Glutamatergic neuron (in vitro differentiated cells): ENCODE results near the gene BTG2. TPM values are rescaled to one million over a fixed set of nuclear protein-coding genes. Genes with fewer than 3 reads are reported as not detected.
A peak's percentile ranks its signal among the peaks of the same experiment; 100 is the strongest.

Experiments
- DNase-seq: peaks from one replicate; pipeline ENCODE4 v3.0.0; 2022
- H3K27ac Mint-ChIP-seq: one replicate; pipeline ENCODE4 v1.8.0; 2020; ENCODE audit warnings: mild to moderate bottlenecking, mixed read lengths, inconsistent platforms; ENCODE audit not compliant: unreplicated experiment
- H3K27me3 Mint-ChIP-seq: one replicate; pipeline ENCODE4 v1.8.0; 2020; ENCODE audit warnings: mild to moderate bottlenecking, moderate library complexity, mixed read lengths, inconsistent platforms; ENCODE audit not compliant: unreplicated experiment
- H3K36me3 Mint-ChIP-seq: one replicate; pipeline ENCODE4 v1.8.0; 2020; ENCODE audit warnings: mild to moderate bottlenecking, mixed read lengths, inconsistent platforms; ENCODE audit not compliant: unreplicated experiment
- H3K4me1 Mint-ChIP-seq: one replicate; pipeline ENCODE4 v1.8.0; 2020; ENCODE audit warnings: mild to moderate bottlenecking, low read depth, mixed read lengths, inconsistent platforms; ENCODE audit not compliant: unreplicated experiment
- H3K4me3 Mint-ChIP-seq: one replicate; pipeline ENCODE4 v1.8.0; 2020; ENCODE audit warnings: mild to moderate bottlenecking, mixed read lengths, inconsistent platforms; ENCODE audit not compliant: unreplicated experiment
- H3K9me3 Mint-ChIP-seq: one replicate; pipeline ENCODE4 v1.8.0; 2020; ENCODE audit warnings: mild to moderate bottlenecking, moderate library complexity, mixed read lengths, inconsistent platforms; ENCODE audit not compliant: unreplicated experiment
- CTCF ChIP-seq: fragments of 200-600 bp; sonication (generic); IDR thresholded peaks from one replicate; pipeline ENCODE4 v1.5.0; 2021; ENCODE audit not compliant: partially characterized antibody, unreplicated experiment
- total RNA-seq: library from RNA; stranded (reverse); fragmentation: NEBNext Ultra II Directional; extraction: Animal tissue kit (Norgen Biotek cat#: 25700); gene quantifications from one replicate; pipeline ENCODE4 v1.2.1, GENCODE V29; 2021; ENCODE audit not compliant: unreplicated experiment

The BTG2 gene
- total RNA-seq, 1 donor from 2014 or later, result 88.6 TPM

- no peaks in the 10 kb centered on the region for H3K36me3 Mint-ChIP-seq
- H3K27ac Mint-ChIP-seq, result no peak overlapping the region
- peaks cover 4% of the 10 kb centered on the region for H3K9me3 Mint-ChIP-seq
- H3K4me1 Mint-ChIP-seq, result peaks cover 25% of the 10 kb centered on the region
- H3K4me3 Mint-ChIP-seq, result no peak overlapping the region
- DNase-seq, result no peak
- H3K27me3 Mint-ChIP-seq, result no peaks in the 10 kb centered on the region
- TF ChIP-seq CTCF, result no peak
These were observed 12.9 kb downstream of the BTG2 start for GRCh38 chr1:203318229-203318517.

- no peak for DNase-seq
- no peak for TF ChIP-seq CTCF
- Mint-ChIP-seq H3K4me1 (peaks cover 48% of the 10 kb centered on the region), H3K27me3 (peaks cover 7% of the 10 kb centered on the region), H3K9me3 (peaks cover 5% of the 10 kb centered on the region), H3K27ac (peak overlapping the region; percentile 60), H3K36me3 (no peaks in the 10 kb centered on the region), H3K4me3 (peak overlapping the region; percentile 43)
These were observed 15.4 kb downstream of the BTG2 start for GRCh38 chr1:203320591-203321272.

GRCh38 chr1:203321273-203322052, 16.1 kb downstream of the BTG2 start:
- H3K27ac Mint-ChIP-seq, result peak overlapping the region; percentile 62
- H3K36me3 Mint-ChIP-seq, result no peaks in the 10 kb centered on the region
- DNase-seq, result no peak
- H3K4me1 Mint-ChIP-seq, result peaks cover 55% of the 10 kb centered on the region
- peaks cover 11% of the 10 kb centered on the region for H3K9me3 Mint-ChIP-seq
- H3K4me3 Mint-ChIP-seq, result no peak overlapping the region
- TF ChIP-seq CTCF, result no peak
- peaks cover 11% of the 10 kb centered on the region for H3K27me3 Mint-ChIP-seq

- Mint-ChIP-seq H3K27ac (peak overlapping the region; percentile 6), H3K9me3 (peaks cover 13% of the 10 kb centered on the region), H3K27me3 (peaks cover 11% of the 10 kb centered on the region), H3K4me1 (peaks cover 61% of the 10 kb centered on the region), H3K4me3 (peak overlapping the region; percentile 45), H3K36me3 (no peaks in the 10 kb centered on the region)
- no peak for DNase-seq
- TF ChIP-seq CTCF, result no peak
These were observed 17.3 kb downstream of the BTG2 start for GRCh38 chr1:203322500-203323179.

GRCh38 chr1:203323587-203323986, 18.3 kb downstream of the BTG2 start:
- Mint-ChIP-seq H3K36me3 (no peaks in the 10 kb centered on the region), H3K27ac (peak overlapping the region; percentile 97), H3K4me1 (peaks cover 69% of the 10 kb centered on the region), H3K27me3 (peaks cover 15% of the 10 kb centered on the region), H3K4me3 (peak overlapping the region; percentile 46), H3K9me3 (peaks cover 13% of the 10 kb centered on the region)
- TF ChIP-seq CTCF, result no peak
- DNase-seq, result no peak
